Muscle layer of colon (tissue), 2 donors: ENCODE measurements around the gene NEURL4.

Source experiments
- H3K27ac ChIP-seq: one replicate; pipeline ENCODE4 v1.7.0; 2013; ENCODE audit warnings: low read depth, mild to moderate bottlenecking, low read length, moderate library complexity
- H3K27me3 ChIP-seq, 2 donors: one replicate each; pipeline ENCODE4 v1.7.0; 2013; ENCODE audit warnings: low read length in 2 of 2, mild to moderate bottlenecking in 2 of 2; ENCODE audit not compliant: insufficient read depth in 2 of 2, control insufficient read depth in 1 of 2
- H3K36me3 ChIP-seq: one replicate; pipeline ENCODE4 v1.7.0; 2013; ENCODE audit warnings: mild to moderate bottlenecking, low read length; ENCODE audit not compliant: insufficient read depth
- H3K4me1 ChIP-seq: one replicate; pipeline ENCODE4 v1.7.0; 2013; ENCODE audit warnings: mild to moderate bottlenecking, low read length; ENCODE audit not compliant: insufficient read depth
- H3K4me3 ChIP-seq, 2 donors: one replicate each; pipeline ENCODE4 v1.7.0; 2013; ENCODE audit warnings: low read length in 2 of 2, low read depth in 1 of 2, mild to moderate bottlenecking in 1 of 2, moderate library complexity in 1 of 2
- H3K9ac ChIP-seq: one replicate; pipeline ENCODE4 v1.7.0; 2013; ENCODE audit warnings: low read length
- H3K9me3 ChIP-seq: one replicate; pipeline ENCODE4 v1.7.0; 2013; ENCODE audit warnings: mild to moderate bottlenecking, low read length
- donor health status: abdominal sarcoma.
- donor health status: Adenocarcinoma of cecum.

NEURL4 gene

GRCh38 chr17:7356072-7356549, 27.0 kb upstream of the NEURL4 start:
- Histone ChIP-seq H3K27ac (no peak overlapping the region), H3K4me3 (no peak overlapping the region), H3K9ac (no peak overlapping the region)

DNA sequence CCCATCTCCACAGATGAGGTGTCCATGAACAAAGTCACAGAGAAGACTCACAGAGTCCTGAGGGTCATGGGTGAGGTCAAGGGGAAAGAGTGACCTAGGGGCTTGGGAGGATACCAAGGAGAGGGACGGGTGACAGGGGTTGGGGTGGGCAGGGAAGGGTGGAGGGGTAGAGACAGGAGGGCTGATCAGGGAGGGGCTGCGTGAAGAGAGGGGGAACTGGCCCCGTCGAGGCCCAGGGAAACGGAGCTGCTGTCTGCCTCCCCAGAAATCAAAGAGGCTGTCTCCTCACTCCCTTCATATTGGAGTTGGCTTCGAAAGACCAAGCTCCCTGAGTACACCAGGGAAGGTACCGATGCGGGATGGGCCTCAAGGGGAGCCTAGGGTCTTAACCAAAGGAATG, 26.4 kb upstream of the NEURL4 start:
- Histone ChIP-seq H3K9me3 (no peaks in the 10 kb centered on the region), H3K27ac (no peak overlapping the region), H3K4me1 (peaks cover 37% of the 10 kb centered on the region), H3K4me3 (no peak overlapping the region), H3K36me3 (no peaks in the 10 kb centered on the region), H3K9ac (no peak overlapping the region), H3K27me3 (no peaks in the 10 kb centered on the region)

More at GRCh38 chr17:7356072-7356549, 27.0 kb upstream of the NEURL4 start:
- H3K9me3 ChIP-seq = no peaks in the 10 kb centered on the region
- H3K36me3 ChIP-seq = no peaks in the 10 kb centered on the region
- no peaks in the 10 kb centered on the region for H3K27me3 ChIP-seq
- H3K4me1 ChIP-seq = peaks cover 37% of the 10 kb centered on the region

- H3K36me3 ChIP-seq = no peaks in the 10 kb centered on the region
- no peak within 1 kb of the TSS for H3K9ac ChIP-seq
- H3K27ac ChIP-seq = no peak within 1 kb of the TSS
- H3K9me3 ChIP-seq = no peaks in the 10 kb centered on the region
- peaks cover 37% of the 10 kb centered on the region for H3K4me1 ChIP-seq
- no peaks in the 10 kb centered on the region for H3K27me3 ChIP-seq
- H3K4me3 ChIP-seq = no peak within 1 kb of the TSS
These were observed 25.9 kb upstream of the NEURL4 start, which contains the start of gene TMEM95 for GRCh38 chr17:7355053-7355452. Gene TMEM95, plus strand, starts transcription at chr17:7355156. Its CDS starts 49 bp downstream, at chr17:7355205.

DNA sequence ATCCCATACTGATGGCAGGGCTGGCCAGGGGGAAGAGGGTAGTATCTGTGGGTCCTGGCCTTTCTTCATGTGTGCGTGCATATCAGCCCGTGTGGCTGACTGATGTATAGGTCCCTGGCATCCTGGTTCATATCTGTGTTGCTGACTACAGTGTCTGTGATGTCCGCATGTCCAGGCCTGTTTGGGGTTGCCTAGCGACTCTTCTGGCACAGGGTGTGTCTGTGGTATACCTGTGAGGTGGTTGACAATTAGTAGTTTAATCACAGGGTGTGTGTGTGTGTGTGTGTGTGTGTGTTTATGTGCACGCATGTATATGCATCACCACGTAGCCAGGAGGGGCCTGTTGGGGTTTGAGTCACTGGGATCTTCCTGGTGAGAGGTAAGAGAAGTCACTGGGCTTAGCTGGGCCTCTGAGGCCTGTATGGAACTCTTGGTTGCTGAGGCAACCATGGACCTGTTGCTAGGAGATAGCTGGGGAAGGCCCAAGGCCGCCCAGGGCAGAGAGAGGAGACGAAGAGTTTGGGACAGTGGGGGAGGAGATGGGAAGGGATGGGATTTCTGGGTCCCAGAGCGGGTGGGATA, 25.2 kb upstream of the NEURL4 start:
- Histone ChIP-seq H3K9ac (no peak overlapping the region), H3K4me3 (no peak overlapping the region), H3K27ac (no peak overlapping the region)

DNA sequence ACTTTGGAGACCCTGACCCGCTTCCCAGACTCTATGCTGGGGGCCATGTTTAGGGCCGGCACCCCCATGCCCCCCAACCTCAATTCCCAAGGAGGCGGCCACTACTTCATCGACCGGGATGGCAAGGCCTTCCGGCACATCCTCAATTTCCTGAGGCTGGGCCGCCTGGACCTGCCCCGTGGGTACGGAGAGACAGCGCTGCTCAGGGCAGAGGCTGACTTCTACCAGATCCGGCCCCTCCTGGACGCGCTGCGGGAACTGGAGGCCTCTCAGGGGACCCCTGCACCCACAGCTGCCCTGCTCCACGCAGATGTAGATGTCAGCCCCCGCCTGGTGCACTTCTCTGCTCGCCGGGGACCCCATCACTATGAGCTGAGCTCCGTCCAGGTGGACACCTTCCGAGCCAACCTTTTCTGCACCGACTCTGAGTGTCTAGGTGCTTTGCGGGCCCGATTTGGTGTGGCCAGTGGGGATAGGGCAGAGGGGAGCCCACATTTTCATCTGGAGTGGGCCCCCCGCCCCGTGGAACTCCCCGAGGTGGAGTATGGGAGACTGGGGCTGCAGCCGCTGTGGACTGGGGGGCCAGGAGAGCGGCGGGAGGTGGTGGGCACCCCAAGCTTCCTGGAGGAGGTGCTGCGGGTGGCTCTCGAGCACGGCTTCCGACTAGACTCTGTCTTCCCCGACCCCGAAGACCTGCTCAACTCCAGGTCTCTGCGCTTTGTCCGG, 23.9 kb upstream of the NEURL4 start:
- no peaks in the 10 kb centered on the region for H3K36me3 ChIP-seq
- no peaks in the 10 kb centered on the region for H3K9me3 ChIP-seq
- peak overlapping the region; percentile 93 for H3K27ac ChIP-seq
- H3K4me3 ChIP-seq = peak overlapping the region; percentile 43 to 88
- H3K4me1 ChIP-seq = peaks cover 42% of the 10 kb centered on the region
- no peaks in the 10 kb centered on the region for H3K27me3 ChIP-seq
- H3K9ac ChIP-seq = no peak overlapping the region

More for the DNA sequence above, 25.2 kb upstream of the NEURL4 start:
- Histone ChIP-seq H3K4me1 (peaks cover 42% of the 10 kb centered on the region), H3K27me3 (no peaks in the 10 kb centered on the region), H3K36me3 (no peaks in the 10 kb centered on the region), H3K9me3 (no peaks in the 10 kb centered on the region)

GRCh38 chr17:7352503-7352889, 23.4 kb upstream of the NEURL4 start:
- Histone ChIP-seq H3K9me3 (no peaks in the 10 kb centered on the region), H3K4me1 (peaks cover 42% of the 10 kb centered on the region), H3K27ac (peak overlapping the region; percentile 93), H3K36me3 (no peaks in the 10 kb centered on the region), H3K27me3 (no peaks in the 10 kb centered on the region), H3K9ac (peak overlapping the region; percentile 89), H3K4me3 (peak overlapping the region; percentile 43 to 88)

- Histone ChIP-seq H3K4me1 (peaks cover 42% of the 10 kb centered on the region), H3K27me3 (no peaks in the 10 kb centered on the region), H3K4me3 (peak within 1 kb of the TSS; percentile 43 to 88), H3K27ac (peak within 1 kb of the TSS; percentile 93), H3K36me3 (no peaks in the 10 kb centered on the region), H3K9ac (peak within 1 kb of the TSS; percentile 93), H3K9me3 (no peaks in the 10 kb centered on the region)
These were observed 22.7 kb upstream of the NEURL4 start, which contains the start of gene KCTD11 for GRCh38 chr17:7351665-7352502. Gene KCTD11, plus strand, starts transcription at chr17:7352162.

DNA sequence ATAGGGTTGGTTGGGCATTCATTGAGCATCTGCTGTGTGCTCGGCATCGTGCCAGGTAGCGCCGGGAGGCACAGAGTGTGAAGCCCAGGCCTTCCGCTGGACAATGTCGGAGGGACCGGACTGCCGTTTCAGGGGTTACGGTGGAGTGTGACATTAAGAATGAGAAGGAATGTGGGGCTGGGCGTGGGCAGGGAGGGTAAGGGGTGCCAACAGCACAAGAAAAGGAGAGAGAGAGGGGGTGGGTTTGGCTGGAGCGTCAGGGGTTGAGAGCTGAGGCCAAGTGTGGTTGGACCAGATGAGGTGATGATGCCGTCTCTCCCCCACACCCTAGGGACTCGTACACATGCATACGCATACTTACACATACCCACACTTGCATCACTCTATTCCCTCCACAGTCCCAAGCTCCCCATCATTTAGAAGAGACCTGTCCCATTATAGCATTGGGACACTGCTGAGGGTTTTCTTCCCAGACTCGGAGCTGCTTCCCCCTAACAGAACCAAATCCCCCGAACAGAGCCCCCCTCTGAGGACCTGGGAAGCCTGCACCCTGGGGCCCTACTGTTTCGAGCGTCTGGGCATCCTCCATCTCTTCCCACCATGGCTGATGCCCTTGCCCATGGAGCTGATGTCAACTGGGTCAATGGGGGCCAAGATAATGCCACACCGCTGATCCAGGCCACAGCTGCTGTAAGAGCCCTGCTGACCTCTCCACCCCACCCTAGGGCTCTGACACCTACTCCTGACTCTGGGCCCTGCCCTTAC, 19.5 kb upstream of the NEURL4 start:
- Histone ChIP-seq H3K36me3 (no peaks in the 10 kb centered on the region), H3K27me3 (peaks cover 0 to 2% of the 10 kb centered on the region in 2 donors), H3K4me1 (peaks cover 17% of the 10 kb centered on the region), H3K27ac (no peak overlapping the region), H3K9ac (no peak overlapping the region), H3K4me3 (no peak overlapping the region), H3K9me3 (no peaks in the 10 kb centered on the region)

GRCh38 chr17:7347630-7348477, 18.7 kb upstream of the NEURL4 start:
- Histone ChIP-seq H3K27ac (no peak overlapping the region), H3K4me3 (no peak overlapping the region), H3K36me3 (no peaks in the 10 kb centered on the region), H3K9me3 (no peaks in the 10 kb centered on the region), H3K4me1 (peaks cover 9% of the 10 kb centered on the region), H3K9ac (no peak overlapping the region), H3K27me3 (peaks cover 0 to 10% of the 10 kb centered on the region in 2 donors)
